CD4-positive, alpha-beta T cell (primary cell): Measurements from ENCODE around the gene SMIM35. TPM values are rescaled to one million over a fixed set of nuclear protein-coding genes. Genes with fewer than 3 reads are reported as not detected.

ENCODE experiments used
- ATAC-seq: fragments of 200-7000 bp; cut with Tn5 transposase; one replicate; pipeline ENCODE4 v1.10.0; 2022; ENCODE audit warnings: mild to moderate bottlenecking; ENCODE audit not compliant: poor library complexity
- CTCF ChIA-PET: fragments of 350-600 bp; sonication (Branson Sonifier 250); formaldehyde crosslinking; loops from one replicate; lab custom pipeline; 2021; ENCODE audit warnings: antibody characterized with exemption, inconsistent platforms; lab: Charles Lee
- POLR2A ChIA-PET: fragments of 350-600 bp; sonication (Branson Sonifier 250); formaldehyde crosslinking; loops from one replicate; lab custom pipeline; 2021; ENCODE audit warnings: antibody characterized with exemption, inconsistent platforms; lab: Charles Lee
- DNase-seq, 14 experiments: peaks; one replicate each; pipeline ENCODE4 v3.0.0-alpha.2; 2013 to 2020; ENCODE audit warnings: mixed read lengths in 2 of 14
- H3K27ac ChIP-seq, 2 donors: one replicate each; pipeline versions ENCODE4 v1.5.1 to v1.7.0; 2013; ENCODE audit warnings: low read length in 2 of 2, low read depth in 1 of 2, mild to moderate bottlenecking in 1 of 2
- H3K27me3 ChIP-seq, 2 experiments: 1 replicate in 1 of 2; 2 replicates in 1 of 2; pipeline versions ENCODE4 v1.6.1 to v1.7.0; 2013; ENCODE audit warnings: low read length in 2 of 2, control low read depth in 1 of 2, mild to moderate bottlenecking in 1 of 2, moderate library complexity in 1 of 2; ENCODE audit not compliant: insufficient read depth in 2 of 2, control insufficient read depth in 1 of 2
- H3K36me3 ChIP-seq: one replicate; pipeline ENCODE4 v1.6.1; 2013; ENCODE audit warnings: low read length, control low read depth; ENCODE audit not compliant: insufficient read depth
- H3K4me1 ChIP-seq: one replicate; pipeline ENCODE4 v1.6.1; 2013; ENCODE audit warnings: low read length, control low read depth; ENCODE audit not compliant: insufficient read depth
- H3K4me3 ChIP-seq: one replicate; pipeline ENCODE4 v1.5.1; 2013; ENCODE audit warnings: mild to moderate bottlenecking, low read length, moderate library complexity
- H3K9me3 ChIP-seq, 2 experiments: 1 replicate in 1 of 2; 2 replicates in 1 of 2; pipeline versions ENCODE4 v1.6.1 to v1.7.0; 2013; ENCODE audit warnings: low read length in 2 of 2, mild to moderate bottlenecking in 2 of 2, control low read depth in 1 of 2, moderate library complexity in 1 of 2; ENCODE audit not compliant: control insufficient read depth in 1 of 2, insufficient read depth in 1 of 2
- H3K27ac Mint-ChIP-seq: one replicate; pipeline ENCODE4 v1.8.0; 2020; ENCODE audit warnings: mixed read lengths
- H3K27me3 Mint-ChIP-seq: one replicate; pipeline ENCODE4 v1.8.0; 2021; ENCODE audit warnings: mixed read lengths
- H3K36me3 Mint-ChIP-seq: one replicate; pipeline ENCODE4 v1.8.0; 2021; ENCODE audit warnings: low read depth, mixed read lengths
- H3K4me1 Mint-ChIP-seq: one replicate; pipeline ENCODE4 v1.8.0; 2021; ENCODE audit warnings: low read depth, mixed read lengths
- H3K4me3 Mint-ChIP-seq: one replicate; pipeline ENCODE4 v1.8.0; 2020; ENCODE audit warnings: mild to moderate bottlenecking, mixed read lengths
- H3K9me3 Mint-ChIP-seq: one replicate; pipeline ENCODE4 v1.8.0; 2020; ENCODE audit warnings: mixed read lengths
- CTCF ChIP-seq: fragments of 200-600 bp; IDR thresholded peaks from one replicate; pipeline ENCODE4 v1.8.0; 2022; ENCODE audit warnings: antibody characterized with exemption, mild to moderate bottlenecking
- intact Hi-C, 2 experiments: fragments of 100-400 bp; cut with DNase I in 1 of 2; cut with micrococcal nuclease in 1 of 2; formaldehyde crosslinking; loops; one replicate each; pipeline versions ENCODE4 v1.15.1 to v1.9.0; 2023 to 2025; cut with DNase I, micrococcal nuclease
- total RNA-seq, 174 experiments: library from RNA in 2 of 174; stranded (reverse) in 2 of 174; gene quantifications; one replicate each; pipeline ENCODE4 v1.2.3 and lab custom pipeline; 2021 to 2026

Gene SMIM35
- total RNA-seq, 2 experiments from 2014 or later, result 0.06 to 0.08 TPM

GRCh38 chr11:118033443-118033842 is 53.3 kb downstream of the SMIM35 start:
- Histone ChIP-seq H3K36me3 (no peaks in the 10 kb centered on the region), H3K9me3 (no peaks in the 10 kb centered on the region), H3K4me1 (peaks cover 8% of the 10 kb centered on the region), H3K27ac (no peak overlapping the region), H3K4me3 (no peak overlapping the region), H3K27me3 (no peaks in the 10 kb centered on the region)
- no peak for ATAC-seq
- Mint-ChIP-seq H3K36me3 (no peaks in the 10 kb centered on the region), H3K9me3 (no peaks in the 10 kb centered on the region), H3K4me3 (no peak overlapping the region), H3K27ac (no peak overlapping the region), H3K4me1 (peaks cover 16% of the 10 kb centered on the region), H3K27me3 (no peaks in the 10 kb centered on the region)
- no peak for DNase-seq
- TF ChIP-seq CTCF, result no peak
- ChIA-PET POLR2A (no interaction called here), CTCF (no interaction called here)
- intact Hi-C loops, result no loop called here

- H3K36me3 ChIP-seq, result no peaks in the 10 kb centered on the region
- CTCF ChIA-PET, result interaction anchor here (1.1 to 1.7 kb wide), 2 partner anchors 7 to 24 kb away, joined by 4 to 7 read pairs; no protein-coding TSS in a partner anchor
- no peaks in the 10 kb centered on the region for H3K27me3 Mint-ChIP-seq
- H3K4me3 ChIP-seq, result no peak overlapping the region
- DNase-seq, result no peak
- H3K4me1 Mint-ChIP-seq, result peaks cover 19% of the 10 kb centered on the region
- no peak overlapping the region for H3K27ac ChIP-seq
- TF ChIP-seq CTCF, result no peak
- POLR2A ChIA-PET, result interaction anchor here (1.1 kb wide), 1 partner anchor 31 kb away, joined by 3 read pairs; no protein-coding TSS in a partner anchor
- intact Hi-C loops, result no loop called here
- ATAC-seq, result no peak
- no peaks in the 10 kb centered on the region for H3K36me3 Mint-ChIP-seq
- peaks cover 8% of the 10 kb centered on the region for H3K4me1 ChIP-seq
- no peak overlapping the region for H3K4me3 Mint-ChIP-seq
- H3K27ac Mint-ChIP-seq, result no peak overlapping the region
- H3K27me3 ChIP-seq, result no peaks in the 10 kb centered on the region
- no peaks in the 10 kb centered on the region for H3K9me3 ChIP-seq
- H3K9me3 Mint-ChIP-seq, result no peaks in the 10 kb centered on the region
Measured at GRCh38 chr11:118028626-118029025, 58.1 kb downstream of the SMIM35 start.

GRCh38 chr11:118027694-118028093 is 59.1 kb downstream of the SMIM35 start:
- no peak overlapping the region for H3K27ac ChIP-seq
- Mint-ChIP-seq H3K36me3 (no peaks in the 10 kb centered on the region), H3K9me3 (no peaks in the 10 kb centered on the region), H3K27ac (no peak overlapping the region), H3K4me3 (no peak overlapping the region), H3K4me1 (peaks cover 19% of the 10 kb centered on the region), H3K27me3 (no peaks in the 10 kb centered on the region)
- CTCF ChIA-PET, result no interaction called here
- ATAC-seq (no peak), DNase-seq (no peak)
- H3K9me3 ChIP-seq, result no peaks in the 10 kb centered on the region
- H3K36me3 ChIP-seq, result no peaks in the 10 kb centered on the region
- H3K4me1 ChIP-seq, result peaks cover 8% of the 10 kb centered on the region
- POLR2A ChIA-PET, result no interaction called here
- H3K4me3 ChIP-seq, result no peak overlapping the region
- no peaks in the 10 kb centered on the region for H3K27me3 ChIP-seq
- intact Hi-C loops, result no loop called here
- TF ChIP-seq CTCF, result no peak
